ENCODE measurements around the gene KRTAP4-11.
"Not testable (repeated sequence)": the region's sequence is repeated elsewhere in the genome, so short reads cannot be mapped to it uniquely, and the experiment has no call there.

The KRTAP4-11 gene

DNA sequence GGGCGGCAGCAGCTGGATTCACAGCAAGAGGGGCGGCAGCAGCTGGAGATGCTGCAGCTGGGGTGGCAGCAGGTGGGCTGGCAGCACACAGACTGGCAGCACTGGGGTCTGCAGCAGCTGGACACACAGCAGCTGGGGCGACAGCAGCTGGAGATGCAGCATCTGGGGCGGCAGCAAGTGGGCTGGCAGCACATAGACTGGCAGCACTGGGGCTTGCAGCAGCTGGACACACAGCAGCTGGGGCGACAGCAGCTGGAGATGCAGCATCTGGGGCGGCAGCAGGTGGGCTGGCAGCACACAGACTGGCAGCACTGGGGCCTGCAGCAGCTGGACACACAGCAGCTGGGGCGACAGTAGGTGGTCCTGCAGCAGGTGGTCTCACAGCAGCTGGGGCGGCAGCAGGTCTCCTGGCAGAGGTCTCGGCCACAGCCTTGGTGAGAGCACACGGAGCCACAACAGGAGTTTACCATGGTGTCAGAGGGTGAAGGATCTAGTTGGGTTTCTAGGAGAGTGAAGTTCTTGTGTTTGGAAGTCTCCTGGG, at the start of gene KRTAP4-11:
Gene KRTAP4-11 (minus strand): TSS at position 528 of the 541 bp plus-strand sequence. CDS start 58 bp downstream, at position 470.
- DNase-seq (ENCODE audit: low spot score) = not testable (repeated sequence)

DNA sequence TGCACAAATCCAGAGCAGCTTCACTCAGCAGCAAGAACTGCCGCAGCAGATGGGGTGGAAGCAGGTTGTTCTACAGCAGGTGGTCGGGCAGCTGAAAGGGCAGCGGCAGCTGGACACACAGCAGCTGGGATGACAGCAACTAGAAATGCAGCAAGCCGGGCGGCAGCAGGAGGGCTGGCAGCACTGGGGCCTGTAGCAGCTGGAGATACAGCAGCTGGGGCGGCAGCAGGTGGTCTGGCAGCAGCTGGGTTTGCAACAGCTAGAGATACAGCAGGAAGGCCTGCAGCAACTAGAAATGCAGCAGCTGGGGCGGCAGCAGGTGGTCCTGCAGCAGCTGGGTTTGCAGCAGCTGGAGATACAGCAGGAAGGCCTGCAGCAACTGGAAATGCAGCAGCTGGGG, 49.4 kb upstream of the KRTAP4-11 start:
- DNase-seq (ENCODE audit: low spot score) = no peak

DNA sequence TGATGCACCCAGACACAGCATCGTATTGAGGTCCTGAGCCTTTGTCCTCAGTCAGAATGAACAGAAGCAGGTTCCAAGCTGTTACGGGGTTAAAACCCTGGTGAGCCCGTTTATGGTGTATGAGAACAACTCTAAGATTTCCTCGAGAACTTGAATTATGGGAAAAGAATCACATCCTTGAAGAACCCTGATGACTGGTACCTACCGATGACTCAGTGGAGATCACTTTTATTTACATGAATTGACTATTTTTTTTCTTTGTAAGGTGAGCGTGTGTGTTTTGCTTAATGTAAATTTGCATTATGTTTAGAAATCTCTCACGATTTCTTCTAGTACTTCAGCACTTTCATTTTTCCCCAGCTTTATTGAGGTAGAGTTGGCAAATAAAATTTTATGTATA, 45.7 kb upstream of the KRTAP4-11 start:
- DNase-seq (ENCODE audit: low spot score) = no peak

DNA sequence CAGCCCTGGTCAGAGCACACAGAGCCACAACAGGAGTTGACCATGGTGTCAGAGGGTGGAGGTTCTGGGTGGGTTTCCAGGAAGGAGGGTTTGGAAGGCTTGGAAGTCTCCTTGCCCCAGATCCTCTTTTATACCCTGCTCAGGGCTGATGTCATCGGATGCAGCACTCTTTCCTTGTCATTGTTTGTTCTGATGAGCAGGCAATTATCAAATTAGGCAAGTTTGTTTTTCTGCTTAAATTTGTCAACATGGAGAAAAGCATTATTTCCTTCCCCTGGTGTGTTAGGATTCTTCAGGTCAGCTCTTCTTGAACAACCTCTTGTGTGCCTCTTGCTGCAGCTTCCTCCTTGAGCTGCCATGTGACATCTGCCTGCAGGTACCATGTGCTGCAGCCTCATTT, 42.5 kb upstream of the KRTAP4-11 start, which contains the start of gene KRTAP4-4:
Gene KRTAP4-4 (minus strand): TSS at position 101 of the 400 bp plus-strand sequence. CDS start 57 bp downstream, at position 44.
- no peak for DNase-seq (ENCODE audit: low spot score)

DNA sequence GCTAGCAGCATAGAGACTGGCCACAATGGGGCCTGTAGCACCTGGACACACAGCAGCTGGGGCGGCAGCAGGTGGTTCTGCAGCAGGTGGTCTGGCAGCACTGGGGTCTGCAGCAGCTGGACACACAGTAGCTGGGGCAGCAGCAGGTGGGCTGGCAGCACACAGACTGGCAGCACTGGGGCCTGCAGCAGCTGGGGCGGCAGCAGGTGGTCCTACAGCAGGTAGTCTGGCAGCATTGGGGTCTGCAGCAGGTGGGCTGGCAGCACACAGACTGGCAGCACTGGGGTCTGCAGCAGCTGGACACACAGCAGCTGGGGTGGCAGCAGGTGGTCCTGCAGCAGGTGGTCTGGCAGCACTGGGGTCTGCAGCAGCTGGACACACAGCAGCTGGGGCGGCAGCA, 42.0 kb upstream of the KRTAP4-11 start:
- not testable (repeated sequence) for DNase-seq (ENCODE audit: low spot score)

DNA sequence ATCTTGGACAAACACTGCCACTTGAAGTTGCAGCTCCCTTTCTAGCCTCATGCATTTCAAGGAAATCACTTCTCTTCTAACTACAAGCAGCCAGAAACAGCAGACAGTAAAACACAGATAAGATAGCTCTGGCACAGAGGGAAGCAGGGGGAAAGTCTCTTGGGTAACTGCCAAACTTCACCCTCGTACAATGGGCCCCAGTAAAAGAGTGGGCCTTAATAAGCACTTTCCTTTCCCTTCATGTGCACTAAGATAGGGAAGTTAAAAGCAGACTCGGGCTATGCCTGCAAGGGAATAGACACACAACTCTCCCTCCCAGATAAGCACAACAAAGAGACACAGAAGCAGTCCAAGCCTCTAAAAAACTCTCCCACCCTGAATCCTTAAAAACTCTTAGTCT, 35.7 kb upstream of the KRTAP4-11 start:
- no peak for DNase-seq (ENCODE audit: low spot score)

DNA sequence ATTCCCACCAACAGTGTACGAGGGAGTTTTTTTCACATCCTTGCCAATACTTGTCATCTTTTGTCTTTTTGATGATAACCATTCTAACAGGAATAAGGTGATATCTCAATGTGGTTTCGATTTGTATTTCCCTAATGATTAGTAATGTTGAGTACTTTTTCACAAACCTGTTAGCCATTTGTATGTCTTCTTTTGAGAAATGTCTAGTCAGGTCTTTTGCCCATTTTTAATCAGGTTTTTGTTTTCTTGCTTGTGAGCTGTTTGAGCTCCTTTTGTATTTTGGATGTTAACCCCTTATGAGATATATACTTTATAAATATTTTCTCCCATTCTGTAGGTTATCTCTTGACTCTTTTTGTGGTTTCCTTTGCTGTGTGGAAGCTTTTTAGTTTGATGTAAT, 33.4 kb upstream of the KRTAP4-11 start:
- DNase-seq (ENCODE audit: low spot score) = no peak

DNA sequence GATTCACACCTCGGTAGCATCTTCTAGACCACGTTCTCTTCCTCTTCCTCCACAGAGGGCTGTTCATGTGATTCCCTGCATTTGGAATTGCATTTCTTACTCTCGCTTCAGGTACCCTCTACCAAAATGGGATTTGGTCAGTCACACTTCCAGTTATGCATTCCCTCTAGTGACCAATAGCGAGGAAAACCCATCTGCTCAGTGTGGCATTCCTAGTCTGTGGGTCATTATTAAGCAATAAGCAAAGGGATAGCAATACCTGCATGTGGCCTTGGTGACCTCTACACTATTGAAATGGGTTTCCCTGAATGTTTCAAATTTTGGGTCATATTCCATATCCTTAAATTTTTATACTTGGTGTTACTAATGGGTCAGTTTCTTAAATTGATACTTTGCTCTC, 31.9 kb upstream of the KRTAP4-11 start:
- DNase-seq (ENCODE audit: low spot score) = no peak

DNA sequence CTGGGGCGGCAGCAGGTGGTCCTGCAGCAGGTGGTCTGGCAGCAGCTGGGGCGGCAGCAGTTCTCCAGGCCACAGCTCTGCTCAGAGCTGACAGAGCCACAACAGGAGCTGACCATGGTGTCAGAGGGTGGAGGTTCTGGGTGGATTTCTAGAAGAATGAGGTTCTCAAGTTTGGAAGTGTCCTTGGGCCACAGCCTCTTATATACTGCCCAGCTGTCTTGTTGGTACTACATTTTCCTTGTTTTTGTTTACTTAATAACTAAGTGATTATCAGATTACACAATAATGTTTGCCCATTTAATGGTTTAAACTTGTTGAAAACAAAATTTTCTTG, 31.4 kb upstream of the KRTAP4-11 start, which contains the start of gene KRTAP4-5:
Gene KRTAP4-5 (minus strand): TSS at position 174 of the 334 bp plus-strand sequence. CDS start 58 bp downstream, at position 116.
- DNase-seq (ENCODE audit: low spot score) = no peak

DNA sequence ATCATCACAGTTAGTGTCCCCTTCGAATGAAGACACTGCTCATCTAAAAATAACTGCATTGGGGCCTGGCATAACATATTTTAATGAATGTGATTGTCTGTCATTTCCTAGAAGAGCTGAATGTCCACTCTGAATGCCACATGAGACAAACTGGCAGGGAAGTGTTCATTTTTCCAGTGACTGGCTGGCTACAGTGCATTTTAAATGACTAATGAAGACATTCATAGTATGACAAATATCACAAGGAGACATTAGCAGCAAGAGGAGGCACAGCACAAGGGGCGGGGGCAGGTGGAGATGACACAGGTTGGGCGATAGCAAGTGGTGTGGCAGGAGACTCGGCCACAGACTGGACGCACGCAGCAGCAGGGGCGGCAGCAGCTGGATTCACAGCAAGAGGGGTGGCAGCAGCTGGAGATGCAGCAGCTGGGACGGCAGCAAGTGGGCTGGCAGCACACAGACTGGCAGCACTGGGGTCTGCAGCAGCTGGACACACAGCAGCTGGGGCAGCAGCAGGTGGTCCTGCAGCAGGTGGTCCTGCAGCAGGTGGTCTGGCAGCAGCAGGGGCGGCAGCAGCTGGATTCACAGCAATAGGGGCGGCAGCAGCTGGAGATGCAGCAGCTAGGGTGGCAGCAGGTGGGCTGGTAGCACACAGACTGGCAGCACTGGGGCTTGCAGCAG, 30.9 kb upstream of the KRTAP4-11 start:
- DNase-seq (ENCODE audit: low spot score) = not testable (repeated sequence)

DNA sequence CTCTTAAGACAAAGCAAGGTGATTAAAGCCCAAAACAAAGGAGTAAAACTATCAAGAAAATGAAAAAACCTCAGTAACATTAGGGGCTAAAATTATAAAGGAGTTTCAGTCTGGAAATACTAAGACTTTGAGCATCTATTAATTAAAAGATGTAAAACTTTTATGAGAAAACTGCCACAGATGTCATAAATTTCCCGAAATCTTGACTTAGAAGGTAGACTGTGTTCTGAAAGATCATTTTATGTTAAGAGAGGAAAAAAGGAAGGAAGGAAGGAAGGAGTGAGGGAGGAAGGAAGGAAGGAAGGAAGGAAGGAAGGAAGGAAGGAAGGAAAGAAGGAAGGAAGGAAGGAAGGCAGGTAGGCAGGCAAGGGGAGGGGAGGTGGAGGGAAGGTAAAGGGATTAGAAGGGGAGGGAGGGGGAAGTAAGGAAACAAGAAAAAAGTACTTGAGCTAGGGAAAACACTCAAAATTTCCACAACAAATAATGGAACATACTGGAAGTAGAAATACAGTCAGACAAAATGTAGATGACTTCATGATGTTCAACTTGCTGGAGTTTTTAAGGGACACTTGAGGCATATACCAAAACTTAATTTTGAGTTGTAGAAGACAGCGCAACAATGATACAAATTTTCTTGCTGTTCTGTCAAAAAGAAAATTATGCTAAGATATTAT, 29.5 kb upstream of the KRTAP4-11 start:
- DNase-seq (ENCODE audit: low spot score) = no peak

DNA sequence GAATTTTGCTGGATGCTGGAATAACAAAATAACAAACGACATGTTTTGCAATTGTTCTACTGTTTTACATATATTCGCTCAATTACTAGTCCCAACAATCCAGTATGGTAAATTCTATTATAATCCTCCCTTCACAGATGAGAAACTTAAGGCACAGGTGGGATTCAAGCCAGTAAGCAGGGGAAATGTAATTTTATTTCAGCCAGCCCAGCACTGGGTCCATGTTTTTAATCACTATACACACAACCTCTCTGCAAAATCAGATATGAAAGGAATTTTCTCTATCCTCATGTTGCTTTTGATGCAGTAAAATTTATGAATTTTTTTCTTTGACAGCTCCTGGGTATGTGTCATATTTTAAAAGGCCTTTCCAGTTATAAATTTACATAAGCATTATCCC, 27.1 kb upstream of the KRTAP4-11 start:
- no peak for DNase-seq (ENCODE audit: low spot score)

DNA sequence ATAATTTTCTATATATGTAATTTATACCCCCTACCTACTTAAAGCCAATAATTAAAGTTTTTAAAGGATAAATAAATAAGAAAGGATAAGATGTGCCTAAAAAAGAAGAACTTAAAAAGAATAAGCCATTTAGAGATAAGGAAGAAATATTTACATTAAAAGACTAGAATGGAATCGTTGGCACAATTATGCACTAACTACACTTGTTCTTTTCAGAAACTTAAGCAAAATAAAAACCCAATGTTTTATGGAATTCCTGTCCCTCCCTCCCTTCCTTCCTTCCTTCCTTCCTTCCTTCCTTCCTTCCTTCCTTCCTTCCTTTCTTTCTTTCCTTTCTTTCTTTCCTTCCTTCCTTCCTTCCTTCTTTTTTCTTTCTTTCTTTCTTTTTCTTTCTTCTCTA, 26.7 kb upstream of the KRTAP4-11 start:
- DNase-seq (ENCODE audit: low spot score) = no peak

DNA sequence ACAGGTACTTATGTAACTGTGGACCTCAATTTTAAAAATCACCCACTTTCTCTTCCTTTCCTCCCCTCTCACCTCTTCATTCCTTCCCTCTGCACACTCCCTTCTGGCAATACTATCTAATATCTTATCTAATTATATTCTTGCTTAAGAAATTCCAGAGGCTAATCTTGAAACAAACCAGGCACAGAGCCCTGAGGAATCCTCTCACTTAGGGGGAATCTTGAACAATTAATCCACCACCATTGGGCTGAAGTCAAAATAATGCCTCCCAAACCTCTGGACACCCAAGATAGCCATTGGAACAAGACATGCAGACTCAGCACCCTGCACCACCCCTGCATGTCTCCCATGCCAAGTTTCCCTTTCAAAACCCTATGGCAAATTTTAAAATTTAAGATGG, 23.2 kb upstream of the KRTAP4-11 start:
- no peak for DNase-seq (ENCODE audit: low spot score)

DNA sequence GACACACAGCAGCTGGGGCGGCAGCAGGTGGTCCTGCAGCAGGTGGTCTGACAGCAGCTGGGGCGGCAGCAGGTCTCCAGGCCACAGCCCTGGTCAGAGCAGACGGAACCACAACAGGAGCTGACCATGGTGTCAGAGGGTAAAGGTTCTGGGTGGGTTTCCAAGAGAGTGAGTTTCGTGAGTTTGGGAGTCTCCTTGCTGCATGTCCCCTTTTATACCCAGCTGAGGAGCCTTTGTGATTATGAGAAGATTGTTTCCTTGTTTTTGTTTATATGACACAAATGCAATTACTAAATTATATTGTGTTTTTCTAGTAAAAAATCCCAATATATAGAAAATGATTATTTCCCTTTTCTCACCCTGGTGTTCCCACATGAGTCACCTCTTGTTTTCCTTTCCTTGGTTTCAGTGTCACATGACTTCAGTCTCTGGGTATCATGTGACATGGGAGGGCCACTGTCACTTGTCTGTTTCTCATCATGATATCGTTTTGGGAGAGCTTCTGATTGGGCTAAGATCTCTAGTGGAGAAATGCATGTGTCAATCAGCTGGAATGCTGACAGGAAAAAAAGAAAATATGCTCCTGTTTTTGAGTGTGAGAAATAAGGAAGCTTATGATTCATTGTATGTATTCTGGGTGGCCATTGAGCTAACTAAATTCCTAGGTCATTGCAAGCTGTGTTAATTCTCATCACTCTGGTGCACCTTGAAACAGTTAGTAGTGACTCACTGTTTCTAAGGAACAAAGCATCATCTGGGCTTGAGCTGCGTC, 22.4 kb upstream of the KRTAP4-11 start, which contains the start of gene KRTAP4-6:
Gene KRTAP4-6 (minus strand): TSS at position 185 of the 772 bp plus-strand sequence. CDS start 57 bp downstream, at position 128.
- no peak for DNase-seq (ENCODE audit: low spot score)

DNA sequence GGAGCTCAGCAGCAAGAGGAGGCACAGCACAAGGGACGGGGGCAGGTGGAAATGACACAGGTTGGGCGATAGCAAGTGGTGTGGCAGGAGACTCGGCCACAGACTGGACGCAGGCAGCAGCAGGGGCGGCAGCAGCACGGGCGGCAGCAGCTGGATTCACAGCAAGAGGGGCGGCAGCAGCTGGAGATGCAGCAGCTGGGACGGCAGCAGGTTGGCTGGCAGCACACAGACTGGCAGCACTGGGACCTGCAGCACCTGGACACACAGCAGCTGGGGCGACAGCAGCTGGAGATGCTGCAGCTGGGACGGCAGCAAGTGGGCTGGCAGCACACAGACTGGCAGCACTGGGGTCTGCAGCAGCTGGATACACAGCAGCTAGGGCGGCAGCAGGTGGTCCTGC, 21.7 kb upstream of the KRTAP4-11 start:
- not testable (repeated sequence) for DNase-seq (ENCODE audit: low spot score)

DNA sequence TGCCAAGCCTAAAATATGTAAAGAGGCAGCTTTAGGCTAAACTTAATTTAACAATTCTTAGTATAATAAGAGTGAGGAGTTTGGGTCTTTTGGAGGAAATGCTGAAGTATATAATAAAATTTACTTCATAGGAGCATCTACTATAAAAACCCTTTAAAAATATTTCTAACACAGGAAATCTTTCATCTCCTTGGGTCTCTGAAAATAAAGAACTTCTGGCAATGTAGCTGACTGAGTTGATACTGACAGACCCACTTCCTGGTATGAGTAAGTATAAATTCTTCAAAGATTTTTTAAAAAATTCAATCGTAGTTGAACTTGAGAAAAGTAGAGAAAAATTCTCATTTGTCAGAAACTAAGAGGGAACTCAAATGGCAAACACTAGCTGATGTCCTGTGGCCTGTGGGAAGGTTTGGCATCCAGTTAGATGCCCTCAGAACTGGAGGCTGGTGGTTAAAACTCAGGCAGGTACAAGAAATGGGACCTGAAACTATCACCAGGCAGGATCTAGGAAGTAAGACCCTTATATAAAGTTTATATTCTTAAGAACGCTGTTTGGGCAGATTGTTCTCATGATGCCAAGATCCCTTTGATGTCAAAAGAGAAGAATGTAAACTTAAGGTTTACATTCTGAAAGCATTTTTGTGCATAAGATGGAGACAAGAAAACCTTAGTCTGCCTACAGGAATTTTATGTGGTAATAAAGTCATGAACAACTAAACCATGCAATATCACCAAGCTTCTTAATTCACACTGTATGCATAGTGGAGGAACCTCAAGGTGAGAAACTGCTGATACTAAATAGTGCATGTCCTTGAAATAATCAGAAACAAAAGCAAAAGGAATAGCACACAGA, 15.9 kb upstream of the KRTAP4-11 start:
- no peak for DNase-seq (ENCODE audit: low spot score)

DNA sequence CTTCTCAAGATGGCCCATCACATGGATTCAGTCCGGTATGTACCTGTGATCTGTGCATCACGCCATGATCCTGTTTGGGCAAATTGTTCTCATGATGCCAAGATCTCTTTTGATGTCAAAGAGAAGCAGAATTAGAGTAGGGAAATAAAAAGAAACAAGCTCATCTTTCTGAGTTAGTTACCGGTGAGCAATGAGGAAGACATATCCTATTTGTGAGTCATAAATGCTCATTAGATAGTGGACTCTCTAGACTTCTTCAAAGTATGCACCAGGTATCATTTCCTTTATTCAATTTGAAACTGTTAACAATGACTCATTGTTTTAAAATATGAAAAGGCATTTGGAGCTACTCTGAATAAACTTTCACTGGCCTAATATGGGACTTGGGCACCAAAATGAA, 13.8 kb upstream of the KRTAP4-11 start:
- no peak for DNase-seq (ENCODE audit: low spot score)

DNA sequence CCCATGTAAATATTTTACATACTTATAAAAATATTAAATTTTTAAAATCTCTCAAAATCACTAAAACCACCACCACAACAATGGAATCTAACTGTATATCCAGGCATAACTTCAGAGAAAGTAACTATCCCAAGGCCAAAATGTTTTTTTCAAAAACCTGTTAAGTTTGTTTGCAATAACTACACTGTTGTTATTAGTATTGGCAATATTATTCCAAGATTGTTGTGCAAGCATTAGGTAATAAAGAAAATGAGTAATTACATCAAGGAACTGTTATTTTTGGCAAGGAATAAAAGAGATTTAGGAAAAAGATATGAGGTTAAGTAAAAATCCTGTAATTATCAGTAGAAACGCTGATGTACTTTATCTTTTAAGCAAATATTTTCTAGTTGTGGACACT, 9.2 kb upstream of the KRTAP4-11 start:
- DNase-seq (ENCODE audit: low spot score) = no peak

DNA sequence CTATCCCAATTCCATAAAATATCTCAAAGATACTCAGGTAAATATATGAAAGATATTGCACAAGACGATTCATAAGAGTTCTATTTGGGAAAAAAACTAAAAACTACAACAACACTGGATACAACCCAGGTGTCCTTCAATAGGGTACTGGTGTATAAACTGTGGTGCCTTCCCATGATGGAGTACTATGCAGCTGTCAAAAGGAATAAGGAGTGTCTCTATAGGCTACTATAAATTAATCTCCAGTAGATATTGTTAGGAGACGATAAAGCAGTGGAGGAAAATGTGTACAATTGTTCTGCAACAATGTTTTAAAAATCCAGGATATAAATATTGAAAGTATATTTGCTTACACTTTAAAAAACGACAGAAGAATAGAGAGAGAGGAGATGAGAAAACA, 8.2 kb upstream of the KRTAP4-11 start:
- DNase-seq (ENCODE audit: low spot score) = no peak

DNA sequence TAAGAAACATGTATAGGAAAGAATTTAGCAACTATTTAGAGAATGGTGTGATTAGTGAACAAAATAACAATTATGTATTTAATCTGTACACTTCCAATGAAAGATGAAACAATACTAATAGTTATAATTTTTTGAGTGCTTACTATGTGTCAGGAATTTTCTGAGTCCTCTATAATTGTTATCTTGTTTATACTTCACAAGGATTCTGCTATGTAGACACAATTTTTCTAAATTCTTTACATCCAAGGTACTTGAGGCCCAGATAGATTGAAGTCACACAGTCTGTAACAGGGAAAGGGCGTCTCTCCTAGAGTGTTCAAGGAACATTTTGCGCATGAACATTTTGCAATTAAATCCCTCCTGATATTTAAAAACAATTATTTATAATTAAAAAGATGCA, 6.9 kb upstream of the KRTAP4-11 start:
- no peak for DNase-seq (ENCODE audit: low spot score)

DNA sequence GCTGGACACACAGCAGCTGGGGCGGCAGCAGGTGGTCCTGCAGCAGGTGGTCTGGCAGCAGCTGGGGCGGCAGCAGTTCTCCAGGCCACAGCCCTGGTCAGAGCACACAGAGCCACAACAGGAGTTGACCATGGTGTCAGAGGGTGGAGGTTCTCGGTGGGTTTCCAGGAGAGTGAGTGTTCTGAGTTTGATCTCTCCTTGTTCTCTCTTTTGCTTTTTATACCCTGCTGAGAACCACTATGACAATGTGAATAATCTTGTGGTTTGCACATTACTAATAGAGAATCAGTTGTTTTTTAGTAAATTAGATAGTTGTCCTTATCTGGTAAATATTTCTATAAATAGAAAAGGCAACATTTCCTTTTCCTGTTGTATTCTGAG, 5.8 kb upstream of the KRTAP4-11 start, which contains the start of gene KRTAP4-12:
Gene KRTAP4-12 (minus strand): TSS at position 192 of the 381 bp plus-strand sequence. CDS start 60 bp downstream, at position 132.
- DNase-seq (ENCODE audit: low spot score) = not testable (repeated sequence)

All from COLO829 (cell line).